Gastrocnemius medialis (tissue), 4 donors: ENCODE results near the gene ALOX5AP. TPM values are rescaled to one million over a fixed set of nuclear protein-coding genes. Genes with fewer than 3 reads are reported as not detected.

Experiments
- ATAC-seq, 2 donors: fragments of 150-250 bp; one replicate each; pipeline ENCODE4 v1.9.1; 2016
- DNase-seq, 2 donors: peaks; one replicate each; pipeline ENCODE4 v3.0.0-alpha.2; 2019
- H3K27ac ChIP-seq, 4 donors: fragments of 200-600 bp; sonication (generic); 1 replicate in 1 of 4; 2 replicates in 3 of 4; pipeline ENCODE4 v1.5.1; 2016 to 2018; ENCODE audit warnings: mild to moderate bottlenecking in 2 of 4, moderate library complexity in 1 of 4
- H3K27me3 ChIP-seq, 3 donors: fragments of 200-600 bp; sonication (generic) in 2 of 3; 1 replicate in 1 of 3; 2 replicates in 2 of 3; pipeline versions ENCODE4 v1.5.1 to v1.6.0; 2016 to 2019; ENCODE audit warnings: mild to moderate bottlenecking in 1 of 3, moderate library complexity in 1 of 3
- H3K36me3 ChIP-seq, 2 donors: fragments of 200-600 bp; sonication (generic) in 1 of 2; one replicate each; pipeline ENCODE4 v1.5.1; 2017 to 2018
- H3K4me1 ChIP-seq, 2 donors: fragments of 200-600 bp; sonication (generic) in 1 of 2; one replicate each; pipeline ENCODE4 v1.5.1; 2016 to 2017; ENCODE audit warnings: mild to moderate bottlenecking in 2 of 2
- H3K4me3 ChIP-seq, 4 donors: fragments of 200-600 bp; sonication (generic) in 3 of 4; 1 replicate in 1 of 4; 2 replicates in 3 of 4; pipeline ENCODE4 v1.5.1; 2016 to 2019; ENCODE audit warnings: mild to moderate bottlenecking in 2 of 4
- H3K9me3 ChIP-seq, 3 donors: fragments of 200-600 bp; sonication (generic) in 2 of 3; 1 replicate in 1 of 3; 2 replicates in 2 of 3; pipeline ENCODE4 v1.5.1; 2016 to 2019
- CTCF ChIP-seq, 5 experiments: fragments of 450-650 bp in 3 of 5; fragments of 200-600 bp in 2 of 5; sonication (generic) in 2 of 5; IDR thresholded peaks in 4 of 5; conservative IDR thresholded peaks in 1 of 5; 1 replicate in 4 of 5; 2 replicates in 1 of 5; pipeline ENCODE4 v1.5.1; 2016 to 2019; ENCODE audit warnings: antibody characterized with exemption in 5 of 5, mild to moderate bottlenecking in 3 of 5, moderate library complexity in 3 of 5
- POLR2A ChIP-seq, 2 donors: fragments of 450-650 bp; IDR thresholded peaks; one replicate each; pipeline ENCODE4 v1.6.1; 2017; ENCODE audit warnings: antibody characterized with exemption in 2 of 2, mild to moderate bottlenecking in 2 of 2, moderate library complexity in 2 of 2
- in situ Hi-C, 4 donors: fragments of 200-750 bp; cut with MboI; loops; one replicate each; pipeline versions ENCODE4 v1.15.0 to v1.8.0; 2017; ENCODE audit warnings: low sequenced_read_pairs in 4 of 4
- intact Hi-C: fragments of 100-400 bp; cut with DNase I; formaldehyde crosslinking; loops from one replicate; pipeline ENCODE4 v1.15.1; 2023; ENCODE audit warnings: low total_unique reads
- total RNA-seq, 4 donors: library from RNA; depleted of rRNA; stranded (reverse); fragments of >200 nt; gene quantifications; one replicate each; pipeline versions ENCODE4 v1.1.0 to v1.2.3, GENCODE V29; 2016

The ALOX5AP gene
- total RNA-seq, 4 donors from 2014 or later: 5.3 to 9.1 (median 7.1) TPM

GRCh38 chr13:30805603-30806011 is 70.3 kb downstream of the ALOX5AP start:
- intact Hi-C loops (loop anchor here (5.0 to 10.0 kb wide), 3 partner anchors 57 to 551 kb away; no protein-coding TSS in a partner anchor), in situ Hi-C loops (loop anchor here in 3 of 4 donors (10.0 to 25.0 kb wide), 2 partner anchors 121 to 668 kb away; no protein-coding TSS in a partner anchor)
- H3K4me1 ChIP-seq: peaks cover 0 to 16% of the 10 kb centered on the region in 2 donors
- H3K4me3 ChIP-seq: no peak overlapping the region
- ATAC-seq (no peak), DNase-seq (no peak)
- TF ChIP-seq CTCF (IDR thresholded peaks at IDR 0.05 in 4 of 5, conservative IDR thresholded peaks at IDR 0.05 in 1 of 5): no peak
- H3K27ac ChIP-seq: no peak overlapping the region
- H3K9me3 ChIP-seq: no peaks in the 10 kb centered on the region
- no peaks in the 10 kb centered on the region for H3K36me3 ChIP-seq
- no peaks in the 10 kb centered on the region for H3K27me3 ChIP-seq

- in situ Hi-C loops: loop anchor here in 3 of 4 donors (10.0 to 25.0 kb wide), 2 partner anchors 122 to 669 kb away; no protein-coding TSS in a partner anchor
Observed at GRCh38 chr13:30806784-30807183, 71.4 kb downstream of the ALOX5AP start.

GRCh38 chr13:30807392-30807791 is 72.0 kb downstream of the ALOX5AP start:
- no peak overlapping the region for H3K27ac ChIP-seq
- no peaks in the 10 kb centered on the region for H3K36me3 ChIP-seq
- H3K4me1 ChIP-seq: peaks cover 0 to 16% of the 10 kb centered on the region in 2 donors
- H3K4me3 ChIP-seq: no peak overlapping the region
- intact Hi-C loops (loop anchor here (5.0 to 10.0 kb wide), 3 partner anchors 55 to 553 kb away; no protein-coding TSS in a partner anchor), in situ Hi-C loops (loop anchor here in 3 of 4 donors (10.0 to 25.0 kb wide), 2 partner anchors 123 to 670 kb away; no protein-coding TSS in a partner anchor)
- H3K9me3 ChIP-seq: no peaks in the 10 kb centered on the region
- H3K27me3 ChIP-seq: no peaks in the 10 kb centered on the region
- no peak for ATAC-seq
- DNase-seq: no peak
- no peak for TF ChIP-seq POLR2A (IDR thresholded peaks at IDR 0.05)
- TF ChIP-seq CTCF (IDR thresholded peaks at IDR 0.05 in 4 of 5, conservative IDR thresholded peaks at IDR 0.05 in 1 of 5): no peak

More at GRCh38 chr13:30806784-30807183, 71.4 kb downstream of the ALOX5AP start:
- H3K4me1 ChIP-seq: peaks cover 0 to 16% of the 10 kb centered on the region in 2 donors
- ATAC-seq: peak in 1 of 2 donors; percentile 46
- no peaks in the 10 kb centered on the region for H3K27me3 ChIP-seq
- no peaks in the 10 kb centered on the region for H3K9me3 ChIP-seq
- intact Hi-C loops: loop anchor here (5.0 to 10.0 kb wide), 3 partner anchors 56 to 552 kb away; no protein-coding TSS in a partner anchor
- DNase-seq: no peak
- H3K4me3 ChIP-seq: no peak overlapping the region
- TF ChIP-seq POLR2A (IDR thresholded peaks at IDR 0.05) (no peak), CTCF (IDR thresholded peaks at IDR 0.05 in 4 of 5, conservative IDR thresholded peaks at IDR 0.05 in 1 of 5) (no peak)
- no peaks in the 10 kb centered on the region for H3K36me3 ChIP-seq
- no peak overlapping the region for H3K27ac ChIP-seq

GRCh38 chr13:30808600-30808999 is 73.3 kb downstream of the ALOX5AP start:
- Histone ChIP-seq H3K27ac (no peak overlapping the region), H3K27me3 (no peaks in the 10 kb centered on the region), H3K9me3 (no peaks in the 10 kb centered on the region), H3K4me3 (no peak overlapping the region), H3K4me1 (peaks cover 0 to 10% of the 10 kb centered on the region in 2 donors), H3K36me3 (no peaks in the 10 kb centered on the region)
- no peak for TF ChIP-seq POLR2A (IDR thresholded peaks at IDR 0.05)
- TF ChIP-seq CTCF (IDR thresholded peaks at IDR 0.05 in 4 of 5, conservative IDR thresholded peaks at IDR 0.05 in 1 of 5): no peak
- no peak for DNase-seq
- in situ Hi-C loops: loop anchor here in 3 of 4 donors (10.0 to 25.0 kb wide), 2 partner anchors 124 to 671 kb away; no protein-coding TSS in a partner anchor
- intact Hi-C loops: loop anchor here (5.0 to 10.0 kb wide), 3 partner anchors 54 to 554 kb away; no protein-coding TSS in a partner anchor
- ATAC-seq: no peak
